K562 (cell line): ENCODE data around the gene KATNAL1.

ENCODE experiments used
- CBX2 ChIP-seq: fragments of 200-600 bp; sonication (generic); IDR thresholded peaks from one replicate; pipeline ENCODE4 v1.6.1; 2012; ENCODE audit warnings: mild to moderate bottlenecking, low read length, inconsistent platforms; ENCODE audit not compliant: insufficient read depth, poor library complexity, severe bottlenecking
- CREB3 ChIP-seq: fragments of 450-650 bp; conservative IDR thresholded peaks from 2 replicates; pipeline ENCODE4 v1.6.1; 2016; ENCODE audit warnings: missing genetic modification characterization, low read depth, mild to moderate bottlenecking, missing compliant biosample characterization, moderate library complexity
- CREM ChIP-seq: IDR thresholded peaks from 2 replicates; pipeline ENCODE4 v1.6.1; 2014; ENCODE audit warnings: antibody characterized with exemption, low read depth
- KAT2B ChIP-seq: IDR thresholded peaks from one replicate; pipeline ENCODE4 v1.6.1; 2012; ENCODE audit warnings: low read depth, mild to moderate bottlenecking, control low read depth, inconsistent platforms, low read length, moderate library complexity
- KLF6 ChIP-seq: fragments of 250-450 bp; sonication (Bioruptor Pico); IDR thresholded peaks from 2 replicates; pipeline ENCODE4 v1.4.0; 2020; ENCODE audit warnings: mild to moderate bottlenecking, moderate library complexity, borderline replicate concordance
- MXI1 ChIP-seq: IDR thresholded peaks from 2 replicates; pipeline ENCODE4 v1.6.1; 2011; ENCODE audit warnings: low read depth, mild to moderate bottlenecking, improper control_type of control experiment, low read length
- POLR2AphosphoS5 ChIP-seq: IDR thresholded peaks from 2 replicates; pipeline ENCODE4 v1.6.1; 2011; ENCODE audit warnings: mild to moderate bottlenecking, low read depth, low read length, moderate library complexity; ENCODE audit not compliant: control insufficient read depth, insufficient read depth
- SP1 ChIP-seq: sonication (generic); formaldehyde crosslinking; IDR thresholded peaks from 2 replicates; pipeline ENCODE4 v1.8.1; 2022; ENCODE audit warnings: mild to moderate bottlenecking, missing genetic modification reagents
- TF ChIP-seq, protein P1 (sequence below), 3 experiments: IDR thresholded peaks in 2 of 3; conservative IDR thresholded peaks in 1 of 3; 2 replicates each; pipeline ENCODE4 v1.5.1; 2011 to 2012; ENCODE audit warnings: low read length in 3 of 3, mild to moderate bottlenecking in 3 of 3, control low read depth in 2 of 3, improper control_type of control experiment in 1 of 3, inconsistent platforms in 1 of 3, low read depth in 1 of 3, mixed read lengths in 1 of 3, moderate library complexity in 1 of 3; ENCODE audit not compliant: insufficient read depth in 2 of 3

DNA sequence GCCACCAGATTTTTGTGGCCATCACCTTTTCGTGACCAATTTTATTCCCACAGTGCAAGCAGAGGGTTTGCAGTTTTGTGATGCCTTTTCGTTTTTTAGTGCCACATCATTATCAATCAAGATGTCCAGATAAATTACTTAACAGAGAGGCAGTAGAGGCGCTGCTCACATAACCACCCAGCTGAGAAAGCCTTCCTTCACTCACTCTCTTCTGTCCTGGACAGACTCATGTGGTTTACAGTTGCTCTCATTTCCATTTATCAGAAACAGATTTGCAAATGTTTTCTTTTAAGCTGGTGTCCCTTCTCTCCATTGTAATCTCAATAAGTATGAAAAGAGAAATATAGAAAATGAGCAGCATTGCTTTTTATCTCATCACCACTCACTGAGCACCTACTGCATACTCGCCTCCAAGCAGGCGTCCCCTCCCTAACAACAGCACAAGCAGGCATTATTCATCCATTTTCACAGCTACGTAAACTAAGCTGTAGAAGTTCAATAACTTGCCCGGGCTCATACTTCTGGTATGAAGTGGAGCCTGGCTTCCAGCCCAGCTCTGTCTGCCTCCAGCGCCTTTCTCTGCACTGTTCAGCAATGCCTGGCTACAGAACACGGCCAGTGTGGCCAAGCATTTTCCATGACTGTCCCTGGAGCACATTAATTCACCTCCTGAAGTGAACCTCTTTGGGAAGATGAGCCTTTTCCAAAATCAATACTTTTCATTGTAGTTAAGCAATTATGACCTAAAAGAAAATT is 34.6 kb upstream of the KATNAL1 start:
- TF ChIP-seq SP1 = no peak
- TF ChIP-seq MXI1 = no peak
- TF ChIP-seq, protein P1, sequence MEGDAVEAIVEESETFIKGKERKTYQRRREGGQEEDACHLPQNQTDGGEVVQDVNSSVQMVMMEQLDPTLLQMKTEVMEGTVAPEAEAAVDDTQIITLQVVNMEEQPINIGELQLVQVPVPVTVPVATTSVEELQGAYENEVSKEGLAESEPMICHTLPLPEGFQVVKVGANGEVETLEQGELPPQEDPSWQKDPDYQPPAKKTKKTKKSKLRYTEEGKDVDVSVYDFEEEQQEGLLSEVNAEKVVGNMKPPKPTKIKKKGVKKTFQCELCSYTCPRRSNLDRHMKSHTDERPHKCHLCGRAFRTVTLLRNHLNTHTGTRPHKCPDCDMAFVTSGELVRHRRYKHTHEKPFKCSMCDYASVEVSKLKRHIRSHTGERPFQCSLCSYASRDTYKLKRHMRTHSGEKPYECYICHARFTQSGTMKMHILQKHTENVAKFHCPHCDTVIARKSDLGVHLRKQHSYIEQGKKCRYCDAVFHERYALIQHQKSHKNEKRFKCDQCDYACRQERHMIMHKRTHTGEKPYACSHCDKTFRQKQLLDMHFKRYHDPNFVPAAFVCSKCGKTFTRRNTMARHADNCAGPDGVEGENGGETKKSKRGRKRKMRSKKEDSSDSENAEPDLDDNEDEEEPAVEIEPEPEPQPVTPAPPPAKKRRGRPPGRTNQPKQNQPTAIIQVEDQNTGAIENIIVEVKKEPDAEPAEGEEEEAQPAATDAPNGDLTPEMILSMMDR (IDR thresholded peaks at IDR 0.05 in 2 of 3, conservative IDR thresholded peaks at IDR 0.05 in 1 of 3; ENCODE audit: insufficient read depth in 2 of 3, low read depth in 1 of 3, low read length in 3 of 3) = no peak
- no peak for TF ChIP-seq POLR2AphosphoS5
- no peak for TF ChIP-seq KAT2B
- no peak for TF ChIP-seq CREB3 (tag)
- TF ChIP-seq CREM = no peak
- no peak for TF ChIP-seq KLF6 (CRISPR knock-in tag)
- no peak for TF ChIP-seq CBX2
